ENCODE data around the gene RBM33. TPM values are rescaled to one million over a fixed set of nuclear protein-coding genes. Genes with fewer than 3 reads are reported as not detected.

Gene RBM33
- total RNA-seq, 1 experiment from 2014 or later, result 80.5 TPM

GRCh38 chr7:155665079-155665956 is 20.9 kb downstream of the RBM33 start:
- Mint-ChIP-seq H3K27me3 (ENCODE audit: insufficient read depth, unreplicated experiment) (no peaks in the 10 kb centered on the region), H3K36me3 (ENCODE audit: insufficient read depth, unreplicated experiment) (peaks cover 35% of the 10 kb centered on the region), H3K4me3 (ENCODE audit: unreplicated experiment) (peak overlapping the region; percentile 21), H3K9me3 (ENCODE audit: unreplicated experiment) (no peaks in the 10 kb centered on the region), H3K27ac (ENCODE audit: low read depth, unreplicated experiment) (peak overlapping the region; percentile 82), H3K4me1 (ENCODE audit: insufficient read depth, unreplicated experiment) (peaks cover 27% of the 10 kb centered on the region)
- DNase-seq (ENCODE audit: unreplicated experiment), result no peak
- CTCF ChIA-PET, result interaction anchor here (0.6 to 2.7 kb wide), 7 partner anchors 9 to 325 kb away, joined by 3 to 17 read pairs (median 3); no protein-coding TSS in a partner anchor
- POLR2A ChIA-PET, result interaction anchor here (0.7 to 2.4 kb wide), 7 partner anchors 11 to 66 kb away, joined by 3 to 15 read pairs (median 3); partner anchors contain the start of gene RBM33
- no peak for TF ChIP-seq CTCF (IDR thresholded peaks at IDR 0.05; ENCODE audit: unreplicated experiment)
- intact Hi-C loops (cut with micrococcal nuclease), result no loop called here
- BruUV-seq (replicated peaks), result no TSS peak

GRCh38 chr7:155665957-155666287 is 21.5 kb downstream of the RBM33 start:
- no peaks in the 10 kb centered on the region for H3K9me3 Mint-ChIP-seq (ENCODE audit: unreplicated experiment)
- H3K27me3 Mint-ChIP-seq (ENCODE audit: insufficient read depth, unreplicated experiment), result no peaks in the 10 kb centered on the region
- peak overlapping the region; percentile 82 for H3K27ac Mint-ChIP-seq (ENCODE audit: low read depth, unreplicated experiment)
- BruUV-seq (replicated peaks), result no TSS peak
- H3K4me3 Mint-ChIP-seq (ENCODE audit: unreplicated experiment), result peak overlapping the region; percentile 21
- ChIA-PET POLR2A (interaction anchor here (0.7 to 2.4 kb wide), 5 partner anchors 14 to 67 kb away, joined by 3 to 15 read pairs (median 4); partner anchors contain the start of gene RBM33), CTCF (interaction anchor here (0.6 to 1.7 kb wide), 3 partner anchors 16 to 67 kb away, joined by 3 to 7 read pairs (median 3); no protein-coding TSS in a partner anchor)
- H3K36me3 Mint-ChIP-seq (ENCODE audit: insufficient read depth, unreplicated experiment), result peaks cover 35% of the 10 kb centered on the region
- no peak for TF ChIP-seq CTCF (IDR thresholded peaks at IDR 0.05; ENCODE audit: unreplicated experiment)
- intact Hi-C loops (cut with micrococcal nuclease), result loop anchor here (2.0 kb wide), 1 partner anchor 21 kb away; the partner anchor contains the start of gene RBM33
- peaks cover 24% of the 10 kb centered on the region for H3K4me1 Mint-ChIP-seq (ENCODE audit: insufficient read depth, unreplicated experiment)
- peak; percentile 77 for DNase-seq (ENCODE audit: unreplicated experiment)

- peaks cover 21% of the 10 kb centered on the region for H3K4me1 Mint-ChIP-seq (ENCODE audit: insufficient read depth, unreplicated experiment)
- BruUV-seq (replicated peaks), result no TSS peak
Measured at GRCh38 chr7:155667241-155667829, 22.9 kb downstream of the RBM33 start.

More at GRCh38 chr7:155667241-155667829, 22.9 kb downstream of the RBM33 start:
- POLR2A ChIA-PET, result interaction anchor here (0.8 kb wide), 1 partner anchor 23 kb away, joined by 3 read pairs; no protein-coding TSS in a partner anchor
- Mint-ChIP-seq H3K9me3 (ENCODE audit: unreplicated experiment) (no peaks in the 10 kb centered on the region), H3K27me3 (ENCODE audit: insufficient read depth, unreplicated experiment) (no peaks in the 10 kb centered on the region), H3K36me3 (ENCODE audit: insufficient read depth, unreplicated experiment) (peaks cover 35% of the 10 kb centered on the region), H3K27ac (ENCODE audit: low read depth, unreplicated experiment) (no peak overlapping the region), H3K4me3 (ENCODE audit: unreplicated experiment) (no peak overlapping the region)
- no peak for DNase-seq (ENCODE audit: unreplicated experiment)
- CTCF ChIA-PET, result interaction anchor here (0.5 kb wide), 1 partner anchor 397 kb away, joined by 4 read pairs; no protein-coding TSS in a partner anchor
- TF ChIP-seq CTCF (IDR thresholded peaks at IDR 0.05; ENCODE audit: unreplicated experiment), result no peak
- intact Hi-C loops (cut with micrococcal nuclease), result loop anchor here (2.0 kb wide), 1 partner anchor 23 kb away; the partner anchor contains the start of gene RBM33

All from MCF 10A (cell line).